DMS114 treated with DMSO at 0.1 percent for 48 hours (cell line): ENCODE measurements around the gene EYA2.
"Not testable (repeated sequence)": the region's sequence is repeated elsewhere in the genome, so short reads cannot be mapped to it uniquely, and the experiment has no call there.

Experiments
- DNase-seq: peaks from one replicate; lab custom pipeline; 2025; ENCODE audit not compliant: unreplicated experiment; lab: John Stamatoyannopoulos, UW

The EYA2 gene

DNA sequence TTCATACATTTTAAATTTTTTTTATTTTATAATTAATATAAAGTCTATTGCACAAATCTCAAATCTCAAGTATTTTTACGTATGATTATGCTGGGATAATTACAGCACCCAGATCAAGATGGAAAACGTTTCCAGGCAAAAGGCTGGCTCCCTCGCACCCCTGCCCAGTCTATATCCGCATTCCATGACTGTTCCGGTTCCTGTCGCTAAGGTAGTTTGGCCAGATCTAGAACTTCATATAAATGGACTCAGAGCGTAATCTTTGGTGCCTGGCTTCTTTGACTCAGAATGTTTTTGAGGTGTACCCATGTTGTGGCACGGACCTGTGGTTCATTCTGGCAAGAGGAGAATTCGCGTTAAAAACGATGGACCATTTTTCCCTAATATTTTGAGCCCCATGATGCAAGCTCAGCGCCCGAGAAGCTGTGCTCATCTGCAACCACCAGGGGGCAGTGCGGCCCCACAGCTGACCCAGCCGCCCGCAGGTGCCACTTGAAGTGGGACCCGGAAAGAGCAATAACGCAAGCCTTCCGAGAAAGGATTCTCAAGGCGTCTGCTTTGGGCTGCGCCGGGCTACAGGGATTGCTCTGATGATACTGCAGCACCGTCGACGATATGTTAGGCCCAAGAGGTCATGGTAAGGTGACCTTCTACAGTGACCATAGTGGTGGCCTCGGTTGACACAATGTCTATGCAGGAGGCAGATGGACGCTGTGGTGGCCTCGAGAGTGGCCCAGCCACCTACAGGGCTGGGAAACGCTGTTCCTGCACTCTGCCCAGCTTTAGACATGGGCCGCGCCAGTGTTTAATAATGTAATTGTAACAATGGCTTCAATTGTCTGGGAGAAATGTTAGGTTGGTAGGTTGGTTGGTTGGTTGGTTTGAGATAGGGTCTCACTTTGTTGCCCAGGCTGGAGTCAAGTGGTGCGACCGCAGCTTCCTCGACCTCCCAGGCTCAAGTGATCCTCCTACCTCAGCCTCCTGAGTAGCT is 301.7 kb downstream of the EYA2 start:
- DNase-seq = no peak

DNA sequence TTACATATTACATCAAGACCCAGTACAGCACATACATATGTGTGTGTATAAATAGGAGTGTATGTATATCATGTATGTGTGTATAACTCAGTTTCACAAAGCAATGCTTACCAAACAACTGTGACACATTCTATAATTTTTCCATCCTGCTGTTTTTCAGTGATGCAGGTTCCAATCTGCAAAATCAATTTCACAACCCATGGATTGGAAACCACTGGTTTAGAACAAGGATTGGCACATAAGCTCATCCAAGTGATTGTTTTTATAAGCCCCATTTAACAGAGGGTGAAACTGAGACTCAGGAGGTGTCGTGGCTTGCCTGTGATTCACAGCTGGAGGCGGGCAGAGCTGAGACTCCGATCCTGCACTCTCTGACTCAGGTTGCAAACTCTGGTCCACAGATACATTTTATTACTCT is 303.6 kb downstream of the EYA2 start:
- no peak for DNase-seq

DNA sequence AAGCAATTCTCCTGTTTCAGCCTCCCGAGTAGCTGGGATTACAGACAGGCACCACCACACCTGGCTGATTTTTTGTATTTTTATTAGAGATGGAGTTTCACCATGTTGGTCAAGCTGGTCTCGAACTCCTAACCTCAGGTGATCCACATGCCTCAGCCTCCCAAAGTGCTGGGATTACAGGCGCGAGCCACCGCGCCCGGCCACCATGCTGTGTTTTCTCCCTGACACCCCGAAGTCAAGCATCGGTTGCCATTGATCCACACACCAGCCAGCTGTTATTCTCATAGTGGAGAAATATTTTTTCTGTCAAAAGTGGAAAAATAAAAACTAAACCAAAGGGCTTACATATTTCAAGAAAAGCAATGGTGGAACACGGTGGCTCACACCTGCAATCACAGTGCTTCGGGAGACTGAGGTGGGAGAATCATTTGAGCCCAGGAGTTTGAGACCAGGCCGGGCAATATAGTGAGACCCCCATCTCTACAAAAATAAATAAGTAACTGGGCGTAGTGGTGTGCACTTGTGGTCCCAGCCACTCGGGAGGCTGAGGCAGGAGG is 304.4 kb downstream of the EYA2 start:
- DNase-seq = no peak

- DNase-seq = no peak
These were observed 306.6 kb downstream of the EYA2 start for GRCh38 chr20:47201074-47201730.

GRCh38 chr20:47202733-47203667 is 308.4 kb downstream of the EYA2 start:
- DNase-seq = no peak

- DNase-seq = no peak
These were observed 309.6 kb downstream of the EYA2 start for GRCh38 chr20:47204008-47204849.

DNA sequence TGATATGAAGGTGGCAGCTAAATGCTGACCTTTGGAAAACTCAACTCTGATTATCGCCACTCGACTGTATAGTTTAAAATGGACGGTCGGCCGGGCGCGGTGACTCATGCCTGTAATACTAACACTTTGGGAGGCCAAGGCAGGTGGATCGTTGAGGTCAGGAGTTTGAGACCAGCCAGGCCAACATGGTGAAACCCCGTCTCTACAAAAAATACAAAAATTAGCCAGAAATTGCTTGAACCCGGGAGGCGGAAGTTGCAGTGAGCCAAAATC is 310.1 kb downstream of the EYA2 start:
- DNase-seq = not testable (repeated sequence)

DNA sequence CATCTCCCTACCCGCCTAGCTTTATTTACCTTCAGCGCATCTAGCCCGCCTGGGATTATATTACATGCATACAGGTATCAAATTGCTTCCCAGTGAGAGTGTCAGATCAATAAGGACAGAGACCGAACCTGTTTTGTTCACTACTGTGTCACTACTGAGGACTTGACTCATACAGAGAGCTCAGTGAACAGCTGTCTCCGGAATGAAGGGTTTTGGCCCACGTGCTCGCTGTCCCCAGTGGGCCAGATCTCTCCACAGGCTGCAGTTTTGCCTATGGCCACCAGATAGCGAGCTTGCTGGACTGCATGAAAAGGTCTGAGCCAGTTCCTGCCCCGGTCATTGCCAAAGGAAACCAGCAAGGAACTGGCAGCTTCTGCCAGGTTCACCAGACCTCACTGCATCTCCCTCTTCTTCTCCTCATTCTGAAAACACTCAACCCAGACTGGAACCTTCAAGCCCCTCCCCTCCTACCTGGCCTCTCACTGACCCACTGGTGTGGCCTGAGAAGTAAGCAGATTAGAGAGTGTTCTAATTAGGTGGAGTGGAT is 311.0 kb downstream of the EYA2 start:
- peak; percentile 26 for DNase-seq

GRCh38 chr20:47206552-47206951 is 311.9 kb downstream of the EYA2 start:
- DNase-seq = not testable (repeated sequence)

GRCh38 chr20:47206962-47207641 is 312.5 kb downstream of the EYA2 start:
- no peak for DNase-seq

GRCh38 chr20:47208534-47209174 is 314.0 kb downstream of the EYA2 start:
- DNase-seq = no peak

GRCh38 chr20:47209982-47210381 is 315.3 kb downstream of the EYA2 start:
- DNase-seq = no peak

DNA sequence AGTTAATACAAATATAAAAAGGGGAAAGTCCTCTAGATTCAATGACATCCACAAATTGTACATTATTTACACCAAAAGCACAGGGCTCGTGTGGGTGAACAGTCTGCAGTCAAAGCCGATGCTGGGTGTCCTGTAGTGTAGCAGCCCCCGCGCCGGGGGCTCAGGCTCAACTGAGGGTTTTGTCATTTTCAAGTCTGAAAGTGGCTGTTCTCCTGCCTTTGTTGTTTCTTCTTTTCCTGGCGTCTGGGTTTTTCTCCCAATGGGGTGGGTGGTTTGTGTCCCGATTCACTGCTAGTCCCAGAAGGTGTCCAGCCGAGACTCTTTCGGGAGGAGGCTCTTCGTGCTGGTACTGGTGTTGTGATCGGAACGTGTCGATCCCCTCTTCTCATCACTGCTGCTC is 315.8 kb downstream of the EYA2 start:
- DNase-seq = no peak

DNA sequence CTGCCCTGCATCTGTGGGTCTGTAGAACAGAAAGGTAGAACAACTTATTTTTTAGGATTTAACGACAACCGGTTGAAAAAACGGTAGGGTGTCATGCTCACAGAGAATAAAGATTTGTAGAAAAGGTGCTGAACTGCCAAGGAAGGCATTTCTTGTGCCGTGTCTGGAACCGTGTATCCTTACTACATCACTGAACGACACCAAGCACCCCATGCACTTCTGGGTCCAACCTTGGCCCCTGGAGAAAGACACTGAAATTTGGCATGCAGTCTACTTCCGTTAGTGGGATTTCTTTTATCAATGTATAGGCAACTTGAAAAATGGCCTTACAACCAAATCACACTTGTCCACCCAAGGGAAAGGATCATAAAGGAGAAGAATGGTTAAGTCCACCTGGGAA is 316.4 kb downstream of the EYA2 start:
- no peak for DNase-seq

DNA sequence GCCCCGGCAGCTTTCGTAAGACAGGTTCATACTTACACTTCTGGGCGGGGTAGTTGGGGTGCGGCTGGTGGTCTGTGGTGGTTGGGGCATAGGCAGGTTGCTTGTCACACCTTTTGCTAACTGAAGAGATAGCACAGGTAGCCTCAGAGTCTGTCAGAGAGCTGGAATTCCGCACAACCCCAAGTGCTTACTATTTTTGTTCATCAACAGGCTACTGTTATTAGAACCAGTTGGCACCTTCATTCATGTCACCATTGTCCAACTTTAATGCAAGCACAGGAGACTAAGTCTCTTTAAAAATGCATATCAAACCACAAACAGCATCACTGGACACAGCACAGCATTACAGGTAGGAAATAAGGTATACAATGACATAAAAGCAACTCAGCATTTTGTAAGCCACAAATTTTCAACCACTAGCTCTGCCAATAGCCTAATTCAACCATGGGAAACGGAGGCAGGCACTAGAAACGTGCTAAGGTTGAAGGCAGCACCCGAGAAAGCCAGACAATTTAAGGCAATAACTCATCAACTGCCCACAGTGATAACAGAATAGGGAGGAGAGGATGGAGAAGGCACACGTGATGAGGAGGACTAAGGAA is 318.1 kb downstream of the EYA2 start:
- no peak for DNase-seq

DNA sequence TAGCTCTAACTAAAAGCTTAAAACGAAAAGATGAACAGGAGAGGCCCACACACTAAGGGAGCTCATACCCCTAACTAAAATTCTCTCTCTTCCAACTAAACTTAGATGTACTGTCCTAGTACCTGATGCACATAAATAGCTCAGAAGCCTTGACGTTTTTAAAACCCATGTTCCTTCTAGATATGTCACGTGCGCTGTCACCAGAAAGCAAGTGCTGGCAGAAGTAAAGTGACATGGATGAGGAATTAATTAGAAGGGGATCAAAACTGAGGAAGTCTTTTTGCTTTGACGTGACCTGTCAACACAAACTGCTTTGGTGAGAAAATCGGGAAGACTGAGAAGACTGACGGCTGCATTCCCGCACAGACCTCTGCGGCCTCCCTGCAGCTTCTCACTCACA is 319.3 kb downstream of the EYA2 start:
- no peak for DNase-seq

DNA sequence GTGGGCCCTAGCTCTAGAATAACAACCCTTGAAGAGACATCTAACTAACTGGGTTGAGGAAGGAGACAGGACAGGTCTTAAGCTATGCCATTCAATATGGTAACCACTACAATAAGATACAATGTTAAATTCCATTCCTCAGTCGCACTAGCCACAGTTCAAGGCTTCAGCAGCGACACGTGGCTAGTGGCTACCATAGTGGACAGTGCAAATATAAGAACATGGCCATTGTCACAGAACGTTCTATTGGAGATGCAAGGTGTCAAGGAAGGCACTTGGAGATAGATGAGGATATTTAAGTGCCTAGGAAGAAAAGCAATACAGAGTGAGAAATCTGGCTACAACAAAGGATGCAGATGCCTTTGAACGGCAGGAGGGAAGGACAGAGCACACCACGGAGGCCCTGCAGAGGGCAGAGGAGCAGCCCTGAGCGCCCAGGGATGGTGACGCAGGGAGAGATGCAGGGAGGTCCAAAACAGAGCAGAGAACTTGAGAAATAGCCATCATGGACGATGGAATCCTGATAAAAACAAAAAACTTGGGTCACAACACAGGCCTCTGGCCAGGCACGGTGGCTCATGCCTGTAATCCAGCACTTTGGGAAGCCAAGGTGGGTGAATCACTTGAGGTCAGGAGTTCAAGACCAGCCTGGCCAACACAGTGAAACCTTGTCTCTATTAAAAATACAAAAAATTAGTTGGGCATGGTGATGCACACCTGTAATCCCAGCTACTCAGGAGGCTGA is 321.2 kb downstream of the EYA2 start:
- no peak for DNase-seq
